ENCODE data around the gene KLHL30.
"Not testable (repeated sequence)": the region's sequence is repeated elsewhere in the genome, so short reads cannot be mapped to it uniquely, and the experiment has no call there.

KLHL30 gene

GRCh38 chr2:238163481-238164198 is 25.2 kb downstream of the KLHL30 start:
- DNase-seq, result no peak

- DNase-seq, result no peak
These were observed 26.4 kb downstream of the KLHL30 start for GRCh38 chr2:238164906-238165287.

- DNase-seq, result no peak
These were observed 26.9 kb downstream of the KLHL30 start for GRCh38 chr2:238165288-238165921.

GRCh38 chr2:238166391-238167343 is 28.2 kb downstream of the KLHL30 start:
- DNase-seq, result no peak

GRCh38 chr2:238167344-238167715 is 28.9 kb downstream of the KLHL30 start:
- DNase-seq, result no peak

- DNase-seq, result no peak
These were observed 29.3 kb downstream of the KLHL30 start for GRCh38 chr2:238167761-238168160.

GRCh38 chr2:238168196-238169047 is 30.0 kb downstream of the KLHL30 start:
- no peak for DNase-seq

- no peak for DNase-seq
These were observed 30.7 kb downstream of the KLHL30 start for GRCh38 chr2:238169048-238169707.

- DNase-seq, result no peak
These were observed 31.3 kb downstream of the KLHL30 start for GRCh38 chr2:238169708-238170251.

- DNase-seq, result no peak
These were observed 32.1 kb downstream of the KLHL30 start for GRCh38 chr2:238170386-238171071.

GRCh38 chr2:238171072-238171431 is 32.6 kb downstream of the KLHL30 start:
- not testable (repeated sequence) for DNase-seq

GRCh38 chr2:238171575-238172187 is 33.2 kb downstream of the KLHL30 start:
- no peak for DNase-seq

GRCh38 chr2:238172439-238172838 is 34.0 kb downstream of the KLHL30 start:
- DNase-seq, result no peak

GRCh38 chr2:238173692-238174091 is 35.2 kb downstream of the KLHL30 start:
- no peak for DNase-seq

- no peak for DNase-seq
These were observed 35.8 kb downstream of the KLHL30 start for GRCh38 chr2:238174291-238174690.

- DNase-seq, result no peak
These were observed 36.2 kb downstream of the KLHL30 start for GRCh38 chr2:238174701-238175100.

- no peak for DNase-seq
These were observed 38.1 kb downstream of the KLHL30 start for GRCh38 chr2:238176613-238177012.

GRCh38 chr2:238180554-238180953 is 42.1 kb downstream of the KLHL30 start:
- no peak for DNase-seq

- DNase-seq, result no peak
These were observed 43.9 kb downstream of the KLHL30 start for GRCh38 chr2:238182362-238182761.

- DNase-seq, result no peak
These were observed 45.4 kb downstream of the KLHL30 start for GRCh38 chr2:238183821-238184220.
